Peyer's patch (tissue), 4 donors: ENCODE measurements around the gene THRA.
A peak's percentile ranks its signal among the peaks of the same experiment; 100 is the strongest.

Experiments
- POLR2A ChIP-seq, 2 donors: fragments of 450-650 bp; IDR thresholded peaks; one replicate each; pipeline ENCODE4 v1.5.1; 2017; ENCODE audit warnings: antibody characterized with exemption in 2 of 2, mild to moderate bottlenecking in 2 of 2, moderate library complexity in 2 of 2
- TF ChIP-seq, protein P1 (sequence below), 6 experiments: fragments of 450-650 bp in 4 of 6; fragments of 200-600 bp in 2 of 6; sonication (generic) in 1 of 6; IDR thresholded peaks; one replicate each; pipeline ENCODE4 v1.5.1; 2017 to 2019; ENCODE audit warnings: antibody characterized with exemption in 6 of 6, mild to moderate bottlenecking in 3 of 6, moderate library complexity in 1 of 6

- peak in 1 of 2 donors; percentile 42 for TF ChIP-seq POLR2A (IDR thresholded peaks at IDR 0.05)
- TF ChIP-seq, protein P1, sequence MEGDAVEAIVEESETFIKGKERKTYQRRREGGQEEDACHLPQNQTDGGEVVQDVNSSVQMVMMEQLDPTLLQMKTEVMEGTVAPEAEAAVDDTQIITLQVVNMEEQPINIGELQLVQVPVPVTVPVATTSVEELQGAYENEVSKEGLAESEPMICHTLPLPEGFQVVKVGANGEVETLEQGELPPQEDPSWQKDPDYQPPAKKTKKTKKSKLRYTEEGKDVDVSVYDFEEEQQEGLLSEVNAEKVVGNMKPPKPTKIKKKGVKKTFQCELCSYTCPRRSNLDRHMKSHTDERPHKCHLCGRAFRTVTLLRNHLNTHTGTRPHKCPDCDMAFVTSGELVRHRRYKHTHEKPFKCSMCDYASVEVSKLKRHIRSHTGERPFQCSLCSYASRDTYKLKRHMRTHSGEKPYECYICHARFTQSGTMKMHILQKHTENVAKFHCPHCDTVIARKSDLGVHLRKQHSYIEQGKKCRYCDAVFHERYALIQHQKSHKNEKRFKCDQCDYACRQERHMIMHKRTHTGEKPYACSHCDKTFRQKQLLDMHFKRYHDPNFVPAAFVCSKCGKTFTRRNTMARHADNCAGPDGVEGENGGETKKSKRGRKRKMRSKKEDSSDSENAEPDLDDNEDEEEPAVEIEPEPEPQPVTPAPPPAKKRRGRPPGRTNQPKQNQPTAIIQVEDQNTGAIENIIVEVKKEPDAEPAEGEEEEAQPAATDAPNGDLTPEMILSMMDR (IDR thresholded peaks at IDR 0.05), result no peak
These were observed 30.1 kb upstream of the THRA start for GRCh38 chr17:40032322-40033320.
